Activated CD4-positive, alpha-beta T cell treated with anti-CD3 and anti-CD28 coated beads, Interleukin-2, Interleukin-6, amounts not matched to agents 100 ng/mL and 50 ng/mL, durations not matched to agents 16 hours and 8 hours (primary cell): Measurements from ENCODE around the gene SLC43A1.

Experiments used
- DNase-seq: peaks from one replicate; pipeline ENCODE4 v3.0.0-alpha.2; 2020

Gene SLC43A1

DNA sequence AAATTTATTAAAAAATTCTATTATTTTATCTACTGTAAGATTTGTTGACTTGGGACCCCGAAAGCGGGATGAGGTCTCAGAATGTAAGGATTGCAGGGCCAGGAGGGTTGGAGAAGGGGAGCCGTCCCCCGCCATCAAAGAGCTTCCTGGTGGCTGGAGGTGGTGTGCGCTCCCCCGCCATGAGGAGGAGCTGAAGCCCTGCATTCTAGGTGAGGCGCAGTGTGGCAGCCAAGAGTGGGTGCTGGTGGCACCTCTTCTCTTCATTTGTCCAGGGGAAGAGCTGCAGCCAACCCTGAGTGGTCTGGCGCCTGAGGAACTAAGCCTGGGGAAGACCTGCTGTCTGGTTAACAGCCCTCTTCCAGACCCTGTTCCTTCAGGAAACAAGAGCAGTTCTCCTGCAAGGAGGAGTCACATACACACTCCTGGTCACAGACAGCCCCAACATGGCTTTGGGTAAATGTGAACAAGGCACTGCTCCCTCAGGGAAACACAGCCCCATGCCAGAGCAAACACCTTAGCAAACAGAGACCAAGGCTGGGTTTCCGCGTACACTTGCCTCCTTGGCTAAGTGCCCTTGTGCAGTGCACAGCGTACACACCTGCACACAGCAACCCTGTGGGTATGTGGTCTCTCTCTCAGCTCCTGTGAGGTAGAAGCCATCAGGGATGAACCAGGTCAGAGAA is 37.9 kb downstream of the SLC43A1 start:
- DNase-seq = no peak

DNA sequence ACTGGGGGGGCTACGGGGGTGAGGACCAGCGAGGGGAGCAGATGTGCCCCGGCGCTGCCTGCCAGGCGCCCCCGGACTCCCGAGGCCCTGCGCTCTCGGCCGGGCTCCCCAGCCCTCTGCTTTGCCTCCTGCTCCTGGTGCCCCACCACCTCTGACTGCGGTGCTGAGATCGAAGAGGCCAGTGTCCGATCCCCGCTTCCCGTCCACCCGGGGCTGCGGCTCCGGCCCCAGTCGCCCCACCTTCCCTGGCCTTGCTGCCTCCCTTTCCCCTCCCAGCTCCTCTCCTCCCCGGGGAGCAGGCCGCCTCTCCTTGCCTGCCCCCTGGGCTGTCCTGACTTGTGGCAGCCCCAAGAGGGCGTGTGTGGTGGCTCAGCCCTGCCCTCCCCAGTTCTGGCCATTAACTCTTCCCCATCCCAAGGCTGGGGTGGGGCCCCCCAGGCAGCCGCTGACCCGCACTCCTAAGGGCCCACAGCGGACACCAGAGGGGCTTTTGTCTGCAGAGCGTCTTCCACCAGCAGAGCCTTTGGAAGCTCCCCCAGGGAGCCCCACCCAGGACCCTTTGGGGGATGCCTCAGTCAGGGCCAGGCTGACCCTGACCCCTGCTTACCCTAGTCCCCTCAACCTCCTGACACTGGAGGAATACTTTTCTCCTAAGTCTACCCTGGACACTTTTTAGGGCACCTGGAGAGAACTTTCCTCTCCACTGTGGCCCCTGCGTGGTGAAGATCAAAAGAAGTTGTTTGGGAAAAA is 38.6 kb downstream of the SLC43A1 start:
- DNase-seq = peak; percentile 35

DNA sequence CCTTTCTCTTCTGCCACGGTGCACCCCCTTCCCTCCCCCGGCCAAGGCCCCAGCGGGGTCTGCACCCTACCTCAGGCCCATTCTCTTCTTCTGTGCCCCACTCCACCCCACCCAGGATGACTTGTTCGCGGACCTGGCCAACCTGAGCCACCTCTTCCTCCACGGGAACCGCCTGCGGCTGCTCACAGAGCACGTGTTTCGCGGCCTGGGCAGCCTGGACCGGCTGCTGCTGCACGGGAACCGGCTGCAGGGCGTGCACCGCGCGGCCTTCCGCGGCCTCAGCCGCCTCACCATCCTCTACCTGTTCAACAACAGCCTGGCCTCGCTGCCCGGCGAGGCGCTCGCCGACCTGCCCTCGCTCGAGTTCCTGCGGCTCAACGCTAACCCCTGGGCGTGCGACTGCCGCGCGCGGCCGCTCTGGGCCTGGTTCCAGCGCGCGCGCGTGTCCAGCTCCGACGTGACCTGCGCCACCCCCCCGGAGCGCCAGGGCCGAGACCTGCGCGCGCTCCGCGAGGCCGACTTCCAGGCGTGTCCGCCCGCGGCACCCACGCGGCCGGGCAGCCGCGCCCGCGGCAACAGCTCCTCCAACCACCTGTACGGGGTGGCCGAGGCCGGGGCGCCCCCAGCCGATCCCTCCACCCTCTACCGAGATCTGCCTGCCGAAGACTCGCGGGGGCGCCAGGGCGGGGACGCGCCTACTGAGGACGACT is 39.3 kb downstream of the SLC43A1 start:
- no peak for DNase-seq

DNA sequence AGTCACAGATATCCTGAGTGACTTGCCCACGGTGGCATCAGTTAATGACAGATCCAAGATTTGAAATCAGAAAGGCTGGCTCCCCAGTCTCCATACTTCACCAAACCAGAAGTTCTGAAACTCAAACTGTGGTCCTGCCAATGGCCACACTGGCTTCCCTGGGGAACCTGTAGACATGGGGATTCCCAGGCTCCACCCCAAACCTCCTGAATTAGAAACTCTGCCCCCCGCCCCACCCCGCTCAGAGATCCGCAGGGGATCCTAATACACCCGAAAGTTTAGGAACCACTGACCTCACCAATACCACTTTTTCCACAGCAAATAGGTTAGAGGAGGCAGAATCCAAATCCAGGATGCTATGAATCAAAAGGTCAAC is 39.8 kb downstream of the SLC43A1 start:
- no peak for DNase-seq

DNA sequence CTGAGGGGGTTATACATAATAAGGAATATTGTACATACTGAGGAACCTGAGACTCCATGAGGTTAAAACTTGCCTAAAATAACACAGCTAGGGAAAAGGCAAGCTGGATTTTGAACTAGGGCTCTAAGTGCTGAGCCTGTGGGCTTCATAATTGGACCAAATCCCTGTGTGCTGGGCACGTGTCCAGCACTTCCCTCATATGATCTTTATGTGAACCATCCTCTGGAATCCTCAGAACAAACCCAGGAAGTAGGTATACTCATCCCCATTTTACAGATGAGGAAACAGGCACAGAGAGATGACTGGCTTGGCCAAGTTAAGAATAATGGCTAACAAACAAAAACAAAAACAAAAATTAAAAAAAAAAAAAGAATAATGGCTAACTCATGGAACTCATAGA is 40.3 kb downstream of the SLC43A1 start:
- no peak for DNase-seq

DNA sequence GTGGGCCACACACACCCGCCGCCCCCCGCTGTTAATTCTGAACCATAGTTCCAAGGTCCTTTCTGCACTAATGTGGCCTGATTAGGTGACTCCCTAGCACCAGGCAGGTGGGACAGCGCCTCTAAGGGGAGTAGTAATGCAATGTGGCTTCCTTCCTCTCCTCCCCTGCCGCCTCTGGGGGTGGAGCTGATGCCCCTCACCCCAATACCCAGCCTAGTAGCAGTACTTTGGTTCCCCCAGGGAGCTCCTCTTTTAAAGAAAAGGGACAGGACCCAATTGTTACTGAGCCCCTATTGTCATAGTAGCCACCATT is 40.7 kb downstream of the SLC43A1 start:
- no peak for DNase-seq

DNA sequence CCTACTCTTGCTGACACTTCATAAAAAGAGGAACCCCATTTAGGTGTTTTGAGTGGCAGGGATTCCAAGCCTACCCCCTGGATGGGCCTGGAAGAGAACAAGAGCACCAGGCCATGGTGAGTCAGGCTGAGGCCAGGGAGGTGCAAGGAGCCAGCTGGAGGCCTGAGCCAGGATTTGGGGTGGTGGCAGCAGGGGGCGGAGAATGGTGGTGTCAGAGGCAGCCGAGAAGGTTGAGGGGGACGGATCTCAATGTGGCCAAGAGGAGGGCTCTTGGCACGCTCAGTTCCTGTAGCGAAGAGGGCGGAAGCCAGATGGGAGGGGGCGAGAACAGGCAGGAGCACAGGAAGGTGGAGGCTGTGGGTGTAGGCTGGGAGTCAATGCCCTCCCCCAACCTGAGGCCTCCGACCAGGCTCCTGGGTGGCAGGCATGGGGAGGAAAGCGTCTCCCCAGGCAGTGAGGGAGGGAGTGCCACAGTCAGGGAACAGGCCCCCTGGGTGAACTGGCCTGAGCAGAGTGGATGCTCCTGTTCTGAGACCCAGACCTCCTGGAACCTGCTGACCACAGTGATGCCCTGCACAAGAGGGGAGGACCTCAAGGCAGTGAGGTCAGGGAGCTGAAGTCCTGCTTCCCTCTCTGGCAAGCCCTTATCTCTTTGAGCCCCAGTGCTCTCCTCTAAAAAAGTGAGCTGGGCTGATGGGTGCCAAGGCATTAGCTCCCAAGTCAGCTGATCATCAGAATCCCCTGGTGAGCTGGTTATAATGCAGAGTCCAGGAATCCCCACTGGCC is 41.3 kb downstream of the SLC43A1 start:
- peak; percentile 58 for DNase-seq

DNA sequence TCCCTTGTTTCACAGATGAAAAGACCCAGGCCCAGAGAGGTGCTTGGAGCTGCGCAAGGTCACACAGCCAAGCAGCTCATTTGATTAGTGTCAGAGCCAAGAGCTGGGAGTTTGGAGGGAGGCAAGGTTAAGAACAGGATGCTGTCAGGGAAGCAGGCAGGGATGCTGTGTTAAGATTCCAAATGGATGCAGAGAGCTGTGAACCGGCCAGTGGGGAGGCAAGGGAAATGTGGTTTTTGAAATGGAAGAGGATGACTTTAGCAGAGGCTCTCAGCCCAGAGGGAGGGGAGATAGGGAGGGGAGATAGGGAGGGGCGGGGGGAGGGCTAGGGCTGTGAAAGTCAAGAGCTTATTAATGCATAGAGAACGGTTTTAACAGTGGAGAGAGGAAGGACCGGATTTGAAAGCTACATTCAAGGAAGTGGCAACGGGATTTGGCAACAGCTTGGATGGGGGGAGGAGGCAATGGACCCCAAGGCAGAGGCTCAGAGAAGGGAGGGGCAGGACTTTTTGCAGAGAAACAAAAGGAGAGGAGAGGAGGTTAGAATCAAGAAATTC is 42.1 kb downstream of the SLC43A1 start:
- no peak for DNase-seq

DNA sequence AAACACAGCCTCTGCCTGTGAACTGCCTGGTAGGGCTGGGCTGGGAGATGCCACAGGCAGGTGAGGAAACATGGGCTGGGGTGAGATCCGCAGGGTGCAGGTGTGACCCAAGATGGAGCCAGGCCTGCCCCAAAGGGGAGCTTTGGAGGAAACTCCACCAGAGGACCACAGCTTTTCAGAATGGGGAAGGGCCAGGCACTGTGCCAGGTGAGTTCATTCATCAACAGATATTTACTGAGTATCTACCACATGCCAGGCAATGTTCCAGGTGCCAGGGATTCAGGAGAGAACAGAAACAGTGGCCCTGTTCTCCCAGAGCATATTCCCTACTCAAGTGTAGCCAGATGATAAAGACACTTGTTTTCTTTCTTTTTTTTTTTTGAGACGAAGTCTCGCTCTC is 44.0 kb downstream of the SLC43A1 start:
- DNase-seq = no peak

DNA sequence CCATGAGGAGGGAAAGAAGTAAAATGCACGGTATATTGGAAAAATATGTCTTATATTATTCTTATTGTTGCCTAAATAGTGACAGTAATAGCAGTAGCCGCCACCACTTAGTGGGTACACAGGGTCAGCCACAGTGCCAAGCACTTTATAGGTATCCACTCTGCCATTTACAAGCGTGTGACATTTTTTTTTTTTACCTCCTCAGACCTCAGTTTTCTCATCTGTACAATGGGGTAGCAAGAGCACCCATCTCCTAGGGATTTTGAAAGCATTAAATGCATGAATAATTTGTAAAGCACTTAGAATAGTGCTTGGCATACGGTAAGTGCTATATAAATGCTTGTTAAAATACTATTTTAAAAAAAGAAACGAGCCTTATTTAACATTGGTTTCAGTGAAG is 46.2 kb downstream of the SLC43A1 start:
- DNase-seq = no peak

DNA sequence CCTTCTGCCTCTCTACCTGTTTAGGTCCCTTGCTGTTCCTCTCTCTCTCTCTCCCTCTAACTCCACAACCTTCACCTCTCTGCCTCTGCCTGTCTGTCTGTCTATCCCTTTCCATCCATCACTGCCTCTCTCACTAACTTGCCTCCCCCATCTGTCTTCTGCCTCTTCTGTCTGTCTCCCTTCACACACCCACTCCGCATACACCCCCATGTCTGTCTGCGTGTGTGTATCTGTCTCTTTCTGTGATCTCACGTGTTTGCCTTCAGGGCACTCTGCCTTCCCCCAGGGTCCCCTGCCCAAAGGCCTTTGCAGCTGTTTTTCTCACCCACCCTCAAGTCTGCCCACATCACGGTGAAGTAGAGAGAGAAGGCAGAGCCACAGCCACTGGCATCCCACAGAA is 47.2 kb downstream of the SLC43A1 start:
- DNase-seq = no peak

DNA sequence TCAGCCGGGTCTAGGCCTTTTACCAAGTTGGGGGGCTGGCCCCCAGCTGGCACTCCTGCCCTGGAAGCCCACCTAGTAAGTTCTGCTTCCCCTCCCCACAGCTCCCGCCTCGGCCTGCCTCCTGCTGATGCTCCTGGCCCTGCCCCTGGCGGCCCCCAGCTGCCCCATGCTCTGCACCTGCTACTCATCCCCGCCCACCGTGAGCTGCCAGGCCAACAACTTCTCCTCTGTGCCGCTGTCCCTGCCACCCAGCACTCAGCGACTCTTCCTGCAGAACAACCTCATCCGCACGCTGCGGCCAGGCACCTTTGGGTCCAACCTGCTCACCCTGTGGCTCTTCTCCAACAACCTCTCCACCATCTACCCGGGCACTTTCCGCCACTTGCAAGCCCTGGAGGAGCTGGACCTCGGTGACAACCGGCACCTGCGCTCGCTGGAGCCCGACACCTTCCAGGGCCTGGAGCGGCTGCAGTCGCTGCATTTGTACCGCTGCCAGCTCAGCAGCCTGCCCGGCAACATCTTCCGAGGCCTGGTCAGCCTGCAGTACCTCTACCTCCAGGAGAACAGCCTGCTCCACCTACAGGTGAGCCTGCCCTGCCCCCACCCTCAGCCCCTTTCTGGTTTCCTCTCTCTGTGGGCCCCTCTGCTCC is 47.9 kb downstream of the SLC43A1 start:
- no peak for DNase-seq

DNA sequence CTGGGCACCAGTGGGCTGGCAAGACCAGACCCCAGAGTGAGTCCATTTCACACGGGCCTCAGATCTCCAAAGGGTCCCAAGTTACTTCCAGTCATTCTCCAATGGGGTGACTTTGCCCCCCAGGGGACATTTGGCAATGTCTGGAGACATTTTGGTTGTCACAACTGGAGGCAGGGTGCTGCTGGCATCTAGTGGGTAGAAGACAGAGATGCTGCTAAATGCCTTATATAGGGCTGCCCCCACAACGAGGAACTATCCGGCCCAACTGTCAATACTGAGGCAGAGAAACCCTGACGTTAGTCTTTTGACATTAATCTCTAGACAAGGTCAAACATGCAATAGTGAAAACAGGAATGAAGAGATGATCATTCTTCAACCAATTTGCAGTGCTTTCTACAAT is 48.8 kb downstream of the SLC43A1 start:
- no peak for DNase-seq

DNA sequence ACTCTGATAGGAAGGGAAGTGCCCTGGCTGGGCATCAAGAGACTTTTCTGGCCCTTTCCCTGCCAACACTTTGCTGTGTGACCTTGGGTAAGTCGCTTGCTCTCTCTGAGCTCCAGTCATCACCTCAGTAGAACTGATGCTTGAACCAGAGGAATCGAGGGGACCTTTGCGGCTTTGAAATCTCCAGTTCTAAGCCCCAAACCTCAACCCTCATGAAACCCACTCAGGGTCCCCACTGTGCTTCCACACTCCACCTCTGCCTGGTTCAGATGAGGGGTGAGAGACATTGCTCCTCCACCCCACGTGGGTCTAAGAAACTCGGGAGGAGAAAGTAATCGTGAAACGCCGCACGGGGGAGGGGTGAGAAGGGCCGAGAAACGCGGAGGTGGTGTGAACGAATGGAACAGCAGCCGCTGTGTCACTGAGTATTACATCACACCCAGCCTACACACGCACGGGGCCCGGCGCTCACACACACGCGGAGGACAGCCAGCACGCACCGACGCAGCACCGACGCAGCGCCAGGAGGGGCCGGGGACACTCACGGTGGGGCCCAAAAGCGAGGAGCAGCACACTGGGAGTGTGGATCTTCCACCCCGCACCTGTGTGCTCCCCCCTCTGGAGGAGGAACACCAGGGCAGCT is 50.8 kb downstream of the SLC43A1 start:
- no peak for DNase-seq

DNA sequence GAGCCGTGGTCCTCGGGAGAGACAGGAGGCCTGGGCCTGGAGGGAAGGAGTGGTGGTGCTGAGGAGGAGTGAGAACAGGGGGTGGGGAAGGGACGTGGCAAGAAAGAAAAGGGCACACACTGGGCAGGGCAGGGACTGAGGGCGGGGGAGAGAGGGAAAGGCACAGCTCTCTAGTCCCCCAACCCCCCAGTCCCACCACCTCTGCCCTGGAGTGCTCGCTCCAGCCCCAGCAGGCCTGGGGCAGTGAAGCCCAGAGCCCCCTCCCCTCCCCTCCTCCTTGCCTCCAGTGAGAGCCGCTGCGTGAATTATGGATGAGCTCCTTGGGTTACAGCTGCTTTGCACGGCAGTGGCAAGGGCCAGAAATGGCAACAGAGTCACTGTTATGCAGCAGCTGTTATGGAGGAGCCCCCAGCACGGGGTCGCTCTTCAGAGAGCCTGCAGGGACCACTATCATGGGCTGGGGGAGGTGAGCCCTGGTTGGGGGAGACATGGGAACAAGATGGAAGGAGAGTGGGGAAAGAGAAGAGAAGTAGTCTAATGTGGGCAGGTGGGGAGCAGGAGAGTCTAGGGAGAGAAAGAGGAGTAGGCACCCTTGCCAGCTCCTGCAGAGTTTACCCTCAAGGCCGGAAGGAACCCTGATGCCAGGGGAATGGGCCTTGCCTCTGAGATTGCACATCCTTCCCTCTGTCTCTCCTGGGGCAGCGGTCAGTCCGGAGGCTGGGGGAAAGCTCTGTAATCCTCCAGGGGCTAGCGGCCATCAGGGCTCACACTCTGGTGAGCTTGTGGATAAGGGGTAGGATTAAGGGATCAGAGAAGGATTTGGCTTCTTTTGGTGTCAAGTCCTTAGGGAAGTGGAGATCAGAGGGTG is 51.6 kb downstream of the SLC43A1 start:
- DNase-seq = no peak

DNA sequence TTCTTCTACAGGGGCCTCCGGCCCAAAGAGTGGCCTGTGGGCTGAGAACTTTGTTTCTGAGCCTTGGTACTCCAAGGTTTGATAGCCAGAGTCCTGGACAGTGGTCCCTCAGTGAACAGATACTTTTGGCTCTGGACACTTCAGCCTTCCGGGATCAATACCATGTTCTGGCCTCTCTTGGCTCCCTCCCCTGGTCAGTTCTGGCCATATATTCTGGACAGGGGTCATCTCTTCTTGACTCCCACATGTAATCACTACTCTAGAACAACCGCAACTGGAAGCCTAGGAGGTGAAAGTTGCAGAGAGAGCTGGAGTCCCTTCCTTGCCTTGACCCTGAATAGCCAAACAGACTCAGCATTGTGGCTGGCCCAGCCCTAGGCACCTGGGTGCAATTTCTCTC is 52.9 kb downstream of the SLC43A1 start:
- no peak for DNase-seq

DNA sequence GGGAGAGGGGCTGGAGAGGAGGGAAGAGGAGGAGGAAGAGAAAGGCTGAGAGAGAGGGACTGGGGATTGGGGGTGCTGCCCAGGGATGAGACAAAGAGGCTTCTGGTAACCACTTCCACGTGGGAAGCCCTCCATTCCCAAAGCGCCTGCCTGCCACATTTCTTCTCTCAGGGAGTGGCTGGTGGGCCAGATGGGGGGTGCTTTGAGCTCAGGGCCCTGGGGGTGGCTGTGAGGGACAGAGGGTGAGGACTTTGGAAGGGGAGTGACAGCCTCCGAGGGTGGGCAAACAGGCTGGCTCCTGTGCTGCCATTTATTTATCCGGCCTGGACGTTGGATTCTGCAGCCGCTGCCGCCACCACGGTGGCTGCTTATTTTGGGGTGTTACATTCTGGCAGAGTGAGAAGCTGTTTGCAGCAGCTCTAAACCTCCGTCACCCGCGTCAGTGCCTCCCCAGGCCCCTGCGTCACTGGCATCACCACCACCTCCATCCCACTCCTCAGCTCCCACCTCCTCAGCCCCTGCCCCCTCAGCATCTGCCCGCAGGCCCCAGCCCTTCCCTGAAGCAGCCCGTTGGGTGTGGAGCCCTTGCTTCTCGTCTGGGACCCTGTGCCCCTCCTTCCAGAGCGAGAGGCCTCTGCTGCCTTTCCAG is 53.5 kb downstream of the SLC43A1 start:
- DNase-seq = no peak

DNA sequence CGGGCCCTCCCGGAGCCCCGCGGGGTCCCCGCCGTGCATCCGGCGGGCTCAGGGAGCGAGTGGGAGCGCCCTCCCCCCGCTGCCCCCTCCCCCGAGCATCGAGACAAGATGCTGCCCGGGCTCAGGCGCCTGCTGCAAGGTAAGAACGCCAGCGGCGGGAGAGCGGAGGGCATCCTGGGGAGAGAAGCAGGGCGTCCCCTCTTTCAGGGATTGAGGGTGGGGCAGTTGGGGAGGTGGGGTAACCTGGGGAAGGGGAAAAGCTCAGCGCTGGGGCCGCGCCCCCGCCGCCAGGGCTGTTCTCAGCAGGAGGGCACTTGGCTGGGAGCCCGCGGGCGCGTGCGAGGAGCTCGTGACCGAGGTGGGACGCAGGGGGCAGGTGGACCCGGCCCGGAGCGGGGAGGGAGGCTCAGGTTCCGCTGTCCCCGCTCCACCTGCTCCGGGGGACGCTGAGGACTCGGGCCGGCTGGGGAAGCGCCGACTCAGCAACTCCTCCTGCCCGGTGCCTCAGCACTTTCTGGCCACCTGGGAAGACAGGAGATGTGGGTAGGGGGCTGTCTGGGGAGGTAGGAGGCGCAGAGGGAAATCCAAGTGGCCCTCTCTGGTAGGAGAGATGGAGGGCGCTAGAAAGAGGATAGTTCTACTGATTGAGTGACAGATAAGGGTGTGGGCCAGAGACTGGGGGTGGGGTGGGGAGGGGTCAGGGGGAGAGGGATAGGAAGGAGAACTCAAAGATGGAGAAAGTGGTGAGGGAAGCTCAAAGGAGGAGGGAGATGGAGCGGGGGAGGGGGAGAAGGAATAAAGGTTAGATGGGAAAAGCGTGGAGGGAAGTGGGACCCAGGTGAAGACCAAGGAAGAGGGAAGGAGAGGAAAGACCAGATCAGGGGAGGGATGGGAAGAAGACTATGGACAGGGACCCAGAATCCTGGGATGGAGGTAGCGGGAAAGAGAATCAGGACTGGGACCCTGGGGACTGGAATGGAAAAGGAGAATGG is 54.4 kb downstream of the SLC43A1 start:
- DNase-seq = no peak

DNA sequence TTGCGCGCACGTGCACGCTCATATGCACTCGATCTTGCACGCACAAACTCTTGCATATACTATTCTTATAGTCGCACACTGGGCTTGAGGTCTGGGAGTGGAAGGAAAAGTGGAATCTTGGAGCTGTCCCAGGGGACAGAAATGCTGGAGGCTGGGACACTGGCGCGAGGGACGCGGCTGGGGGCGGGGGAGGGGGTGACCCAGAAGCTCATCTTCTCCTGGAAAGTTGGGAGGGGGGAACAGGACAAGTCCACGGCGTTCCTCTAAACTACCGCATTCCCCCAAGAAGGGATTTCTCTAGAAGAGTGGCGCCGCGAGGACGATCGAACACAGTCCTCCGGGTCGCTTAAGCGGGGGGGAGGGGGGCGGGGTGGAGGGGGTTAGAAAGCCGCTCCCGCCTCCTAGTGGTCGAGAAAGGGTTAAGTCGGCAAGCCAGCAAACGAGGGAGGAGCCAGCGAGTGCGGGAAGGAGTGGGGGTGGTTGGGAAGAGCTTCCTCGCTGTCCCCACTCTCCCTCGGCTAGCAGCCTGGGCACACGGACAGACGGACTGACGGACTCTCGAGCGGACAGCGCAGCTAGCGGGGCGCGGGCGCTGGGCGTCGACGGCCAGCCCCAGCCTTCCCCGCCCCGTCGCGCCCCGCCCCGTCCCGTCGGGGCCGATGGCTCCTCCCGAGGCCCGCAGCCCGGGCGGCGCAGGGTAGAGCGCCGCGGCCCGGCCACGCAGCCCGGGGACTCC is 55.3 kb downstream of the SLC43A1 start, which contains the start of gene RTN4RL2:
TSS of gene RTN4RL2 (plus strand) at position 507 of the 736 bp plus-strand sequence. CDS start 338 bp downstream, outside the sequence.
- DNase-seq = peak; percentile 69
